Activated CD8-positive, alpha-beta memory T cell treated with anti-CD3 and anti-CD28 coated beads, Interleukin-2, amount 50 U/mL, for 48 hours (primary cell): ENCODE measurements around the gene CAAP1.
"Not testable (repeated sequence)": the region's sequence is repeated elsewhere in the genome, so short reads cannot be mapped to it uniquely, and the experiment has no call there.

Source experiments
- DNase-seq: peaks from one replicate; pipeline ENCODE4 v3.0.0-alpha.2; 2020

The CAAP1 gene, protein sequence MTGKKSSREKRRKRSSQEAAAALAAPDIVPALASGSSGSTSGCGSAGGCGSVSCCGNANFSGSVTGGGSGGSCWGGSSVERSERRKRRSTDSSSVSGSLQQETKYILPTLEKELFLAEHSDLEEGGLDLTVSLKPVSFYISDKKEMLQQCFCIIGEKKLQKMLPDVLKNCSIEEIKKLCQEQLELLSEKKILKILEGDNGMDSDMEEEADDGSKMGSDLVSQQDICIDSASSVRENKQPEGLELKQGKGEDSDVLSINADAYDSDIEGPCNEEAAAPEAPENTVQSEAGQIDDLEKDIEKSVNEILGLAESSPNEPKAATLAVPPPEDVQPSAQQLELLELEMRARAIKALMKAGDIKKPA

GRCh38 chr9:26892251-26893029 is at the start of gene CAAP1:
TSS of gene CAAP1 (minus strand) at chr9:26892802. CDS start at chr9:26892715, 87 bp downstream.
- DNase-seq, result peak; percentile 95

- DNase-seq, result no peak
These were observed 48.2 kb upstream of the CAAP1 start for GRCh38 chr9:26940779-26941178.

- no peak for DNase-seq
These were observed 47.5 kb upstream of the CAAP1 start for GRCh38 chr9:26939955-26940711.

GRCh38 chr9:26937816-26938371 is 45.3 kb upstream of the CAAP1 start:
- DNase-seq, result no peak

- DNase-seq, result no peak
These were observed 43.2 kb upstream of the CAAP1 start for GRCh38 chr9:26935847-26936246.

DNA sequence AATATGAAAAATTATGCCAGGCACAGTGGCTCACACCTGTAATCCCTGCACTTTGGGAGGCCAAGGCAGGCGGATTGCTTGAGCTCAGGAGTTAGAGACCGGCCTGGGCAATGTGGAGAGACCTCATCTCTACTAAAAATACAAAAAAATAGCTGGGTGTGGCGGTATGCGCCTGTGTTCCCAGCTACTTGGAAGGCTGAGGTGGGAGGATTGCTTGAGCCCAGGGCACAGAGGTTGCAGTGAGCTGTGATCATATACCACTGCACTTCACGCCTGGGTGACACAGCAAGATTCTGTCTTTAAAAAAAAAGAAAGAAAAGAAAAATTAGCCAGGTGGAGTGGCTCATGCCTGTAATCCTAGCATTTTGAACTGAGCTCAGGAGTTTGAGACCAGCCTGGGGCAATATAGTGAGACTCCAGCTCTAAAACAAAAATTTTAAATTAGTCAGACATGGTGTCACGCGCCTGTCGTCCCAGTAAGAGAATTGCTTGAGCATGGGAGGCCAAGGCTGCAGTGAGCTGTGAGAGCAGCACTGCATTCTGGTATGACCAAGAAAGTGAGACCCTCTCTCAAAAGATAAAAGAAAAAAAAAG is 36.4 kb upstream of the CAAP1 start:
- no peak for DNase-seq

DNA sequence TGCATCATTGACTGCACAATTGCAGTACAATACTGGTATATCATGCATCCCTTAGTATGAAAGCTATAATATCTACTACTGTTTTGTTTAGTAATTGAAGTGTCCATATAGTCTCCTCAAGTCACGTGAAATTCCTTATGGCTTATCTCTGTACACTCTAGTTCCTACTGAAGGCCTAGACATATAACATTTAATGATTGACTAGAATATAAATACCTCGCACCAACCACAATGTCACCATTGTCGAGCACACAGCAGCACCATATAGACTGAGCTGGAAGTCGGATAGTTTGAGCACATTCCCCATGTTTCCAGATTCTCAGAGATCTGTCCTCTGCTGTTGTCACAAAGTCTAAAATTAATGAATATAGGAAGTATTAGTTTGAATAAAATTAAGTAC is 33.0 kb upstream of the CAAP1 start:
- no peak for DNase-seq

DNA sequence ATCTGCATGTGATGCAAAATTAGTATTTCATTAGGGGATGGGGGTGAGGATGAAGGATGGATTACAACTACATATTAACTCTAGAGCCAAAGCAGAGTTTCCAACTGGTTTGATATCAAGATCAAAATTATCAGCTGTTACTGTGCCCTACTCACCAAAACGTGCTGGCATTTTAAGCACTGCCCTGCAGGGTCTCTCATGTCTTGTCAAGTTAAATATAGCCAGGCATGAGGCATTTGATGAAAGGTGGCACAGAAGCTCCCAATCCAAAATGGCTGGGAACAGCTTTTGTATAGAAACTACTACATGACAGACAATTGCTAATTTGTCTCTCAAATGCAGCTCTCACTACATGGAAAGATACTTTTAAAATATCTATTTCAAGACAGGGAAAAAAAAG is 27.1 kb upstream of the CAAP1 start:
- DNase-seq, result no peak

DNA sequence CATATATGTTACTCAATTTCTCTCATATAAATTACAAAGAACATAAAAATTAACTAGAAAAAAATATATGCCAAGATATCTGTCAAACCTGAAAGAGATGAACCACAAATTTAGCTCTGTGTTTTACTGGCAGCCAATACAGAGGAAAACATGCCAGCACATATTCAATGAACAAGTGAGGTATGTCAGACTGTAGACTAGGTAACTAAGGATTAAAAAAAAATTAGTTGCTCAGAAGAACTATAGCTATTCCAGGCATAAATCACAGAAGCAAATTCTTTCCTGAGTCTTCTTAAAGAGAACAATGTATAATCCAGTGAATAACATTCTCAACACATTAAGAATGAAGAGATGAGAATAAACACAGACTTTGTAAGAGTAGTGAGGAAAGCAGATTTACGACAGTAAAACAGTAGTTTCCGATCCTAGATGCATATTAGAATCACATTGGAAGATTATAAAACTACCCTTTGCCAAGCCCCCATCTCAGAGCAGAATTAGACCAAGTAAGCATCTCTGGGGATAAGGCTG is 20.6 kb upstream of the CAAP1 start:
- DNase-seq, result no peak

GRCh38 chr9:26904671-26905070 is 12.1 kb upstream of the CAAP1 start:
- no peak for DNase-seq

DNA sequence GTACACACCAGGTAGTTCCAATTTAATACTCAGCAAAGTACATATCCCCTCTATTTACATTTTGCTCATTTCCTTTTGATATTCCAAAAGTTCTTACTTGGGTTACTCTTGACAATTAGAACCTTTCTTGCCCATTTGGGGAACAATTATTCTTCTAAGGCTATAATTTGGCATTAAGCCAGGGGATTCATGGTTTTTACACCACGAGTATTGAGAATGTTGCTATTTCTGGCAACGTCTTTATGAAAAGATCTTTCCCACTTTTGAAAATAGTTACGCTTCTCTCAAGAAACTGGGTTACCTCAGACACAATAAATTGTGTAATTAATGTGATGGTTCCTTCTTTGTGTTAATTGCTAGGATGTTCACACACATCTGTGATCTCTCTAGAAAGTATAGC is 11.5 kb upstream of the CAAP1 start:
- no peak for DNase-seq

- no peak for DNase-seq
These were observed 551 bp upstream of the CAAP1 start for GRCh38 chr9:26893030-26893676.

- DNase-seq, result no peak
These were observed 876 bp downstream of the CAAP1 start for GRCh38 chr9:26891726-26892125.

- DNase-seq, result no peak
These were observed 4.3 kb downstream of the CAAP1 start for GRCh38 chr9:26888271-26888670.

- no peak for DNase-seq
These were observed 10.4 kb downstream of the CAAP1 start for GRCh38 chr9:26882154-26882553.

DNA sequence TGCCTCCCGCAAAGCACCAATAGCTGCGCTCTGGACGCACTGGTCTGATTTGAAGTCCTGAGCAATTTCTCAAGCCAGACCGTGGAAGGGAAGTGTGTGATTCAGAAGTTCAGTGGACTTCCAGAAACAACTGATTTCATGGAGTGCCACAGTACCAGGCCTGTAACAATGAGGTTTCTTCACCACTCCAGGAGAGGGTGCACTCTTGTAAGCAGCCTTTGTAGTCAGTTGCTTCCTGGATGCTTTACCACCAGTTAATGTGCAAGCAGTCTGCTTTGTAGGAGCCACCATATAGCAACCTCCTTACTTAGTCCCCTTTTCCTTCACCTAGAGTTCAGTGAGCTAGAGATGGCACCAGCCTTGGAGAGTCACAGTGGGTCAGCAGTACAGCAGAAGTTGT is 12.3 kb downstream of the CAAP1 start:
- DNase-seq, result no peak

GRCh38 chr9:26875155-26875554 is 17.4 kb downstream of the CAAP1 start:
- not testable (repeated sequence) for DNase-seq

GRCh38 chr9:26870292-26870691 is 22.3 kb downstream of the CAAP1 start:
- DNase-seq, result no peak

DNA sequence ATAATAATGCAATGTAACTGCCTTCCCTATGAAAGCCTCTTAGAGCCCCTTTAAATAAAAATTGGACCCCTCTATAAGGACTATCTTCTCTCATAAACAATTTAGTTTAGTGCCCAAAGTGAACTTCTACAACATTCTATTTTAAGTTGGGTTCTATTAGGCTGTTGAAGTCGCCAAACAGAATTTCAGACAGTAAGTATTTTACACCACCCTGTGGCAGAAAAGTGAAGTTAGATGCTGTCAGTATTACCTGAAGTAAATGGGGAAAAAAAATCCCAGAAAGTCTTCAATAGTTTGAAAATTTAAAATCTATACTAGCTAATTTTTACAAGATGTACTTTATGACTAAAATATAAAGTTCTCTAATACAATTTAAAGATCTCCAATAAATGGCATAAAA is 29.5 kb downstream of the CAAP1 start:
- DNase-seq, result no peak

DNA sequence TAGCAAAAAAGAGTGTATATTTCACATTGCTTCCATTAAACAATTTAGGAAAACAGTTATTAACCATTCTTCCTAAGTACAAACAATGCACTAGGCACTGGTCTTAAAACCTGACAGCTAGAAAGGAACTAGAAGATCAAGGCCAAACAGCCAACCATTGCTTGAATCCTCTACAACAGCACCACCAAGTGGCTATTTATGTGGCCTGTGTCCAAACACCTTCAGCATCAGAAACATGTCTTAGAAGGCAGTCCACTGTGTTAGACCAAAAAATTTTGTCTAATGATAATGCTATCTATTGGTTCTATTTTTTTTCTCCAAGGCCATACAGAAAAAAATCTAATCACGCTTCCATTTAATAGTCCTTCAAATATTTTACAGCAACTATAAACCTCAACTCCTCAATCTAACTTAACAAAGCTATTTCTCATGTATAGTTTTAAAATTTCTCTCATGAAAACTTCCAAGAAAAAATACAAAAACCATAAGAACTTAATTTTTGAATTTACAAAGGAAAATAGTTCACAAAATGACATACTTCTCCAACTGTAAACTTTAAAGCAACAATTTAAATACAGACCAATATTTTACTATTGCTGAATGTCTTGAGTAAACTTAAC is 36.1 kb downstream of the CAAP1 start:
- DNase-seq, result no peak

- DNase-seq, result no peak
These were observed 41.6 kb downstream of the CAAP1 start for GRCh38 chr9:26850995-26851394.

DNA sequence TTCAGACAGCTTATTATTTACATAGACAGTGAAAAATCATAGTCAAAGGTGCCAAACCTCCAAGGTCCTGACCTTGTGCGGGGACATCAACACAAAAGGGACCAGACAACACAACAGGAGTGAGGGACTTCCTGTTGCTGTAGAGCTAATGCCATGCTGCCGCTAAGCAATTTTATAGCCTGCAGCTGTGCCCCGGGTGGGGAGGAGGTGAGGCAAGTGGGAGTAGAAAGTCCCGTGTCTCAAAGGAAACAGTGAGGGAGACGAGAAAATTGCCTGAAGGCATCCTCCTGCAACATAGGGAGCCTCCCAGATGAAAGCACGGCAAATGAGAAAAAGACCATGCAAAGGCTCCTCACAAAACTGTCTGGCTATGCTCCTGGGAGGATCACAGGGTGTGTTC is 58.8 kb downstream of the CAAP1 start:
- DNase-seq, result no peak
